Gastroesophageal sphincter (tissue), 4 donors: Measurements from ENCODE around the gene SLC25A21. TPM values are rescaled to one million over a fixed set of nuclear protein-coding genes. Genes with fewer than 3 reads are reported as not detected.

Experiments used
- ATAC-seq: fragments of 150-250 bp; one replicate; pipeline ENCODE4 v1.9.1; 2016; ENCODE audit warnings: mild to moderate bottlenecking, moderate library complexity
- H3K27ac ChIP-seq, 4 donors: fragments of 200-600 bp; sonication (generic) in 3 of 4; 1 replicate in 3 of 4; 2 replicates in 1 of 4; pipeline ENCODE4 v1.5.1; 2016 to 2019
- H3K27me3 ChIP-seq: fragments of 200-600 bp; sonication (generic); one replicate; pipeline ENCODE4 v1.5.1; 2019
- H3K36me3 ChIP-seq, 2 donors: fragments of 200-600 bp; sonication (generic); one replicate each; pipeline ENCODE4 v1.5.1; 2019; ENCODE audit warnings: control low read depth in 1 of 2
- H3K4me1 ChIP-seq, 3 donors: fragments of 200-600 bp; sonication (generic); 1 replicate in 2 of 3; 2 replicates in 1 of 3; pipeline ENCODE4 v1.5.1; 2016 to 2019; ENCODE audit warnings: control low read depth in 2 of 3
- H3K4me3 ChIP-seq, 2 donors: fragments of 200-600 bp; sonication (generic); one replicate each; pipeline ENCODE4 v1.5.1; 2019; ENCODE audit warnings: mild to moderate bottlenecking in 1 of 2, moderate library complexity in 1 of 2
- H3K9me3 ChIP-seq, 3 donors: fragments of 200-600 bp; sonication (generic); one replicate each; pipeline ENCODE4 v1.5.1; 2017 to 2019; ENCODE audit warnings: control low read depth in 2 of 3
- EP300 ChIP-seq: sonication (generic); formaldehyde crosslinking; IDR thresholded peaks from one replicate; pipeline ENCODE4 v1.6.1; 2017; ENCODE audit warnings: antibody characterized with exemption, mild to moderate bottlenecking
- POLR2A ChIP-seq, 2 donors: fragments of 450-650 bp; IDR thresholded peaks; one replicate each; pipeline ENCODE4 v1.6.1; 2017; ENCODE audit warnings: antibody characterized with exemption in 2 of 2, mild to moderate bottlenecking in 2 of 2, moderate library complexity in 1 of 2
- POLR2AphosphoS5 ChIP-seq: sonication (generic); formaldehyde crosslinking; IDR thresholded peaks from one replicate; pipeline ENCODE4 v1.6.1; 2017; ENCODE audit warnings: antibody characterized with exemption
- WGBS, 2 donors: methylation state at CpG; one replicate each; pipeline ENCODE4 v1.1.5; 2018; ENCODE audit warnings: low coverage in 1 of 2; 5-methylcytosine and 5-hydroxymethylcytosine counted together
- total RNA-seq, 4 donors: library from RNA; depleted of rRNA; stranded (reverse); fragments of >200 nt; gene quantifications; one replicate each; pipeline ENCODE4 v1.1.0, GENCODE V29; 2016
- TF ChIP-seq, protein P1 (sequence below), 4 experiments: fragments of 200-600 bp in 2 of 4; fragments of 450-650 bp in 2 of 4; sonication (generic) in 1 of 4; IDR thresholded peaks; one replicate each; pipeline ENCODE4 v1.5.1; 2017 to 2019; ENCODE audit warnings: antibody characterized with exemption in 4 of 4, mild to moderate bottlenecking in 2 of 4, moderate library complexity in 2 of 4

The SLC25A21 gene
- total RNA-seq, 4 donors from 2014 or later: 0.40 to 1.5 (median 1.3) TPM

DNA sequence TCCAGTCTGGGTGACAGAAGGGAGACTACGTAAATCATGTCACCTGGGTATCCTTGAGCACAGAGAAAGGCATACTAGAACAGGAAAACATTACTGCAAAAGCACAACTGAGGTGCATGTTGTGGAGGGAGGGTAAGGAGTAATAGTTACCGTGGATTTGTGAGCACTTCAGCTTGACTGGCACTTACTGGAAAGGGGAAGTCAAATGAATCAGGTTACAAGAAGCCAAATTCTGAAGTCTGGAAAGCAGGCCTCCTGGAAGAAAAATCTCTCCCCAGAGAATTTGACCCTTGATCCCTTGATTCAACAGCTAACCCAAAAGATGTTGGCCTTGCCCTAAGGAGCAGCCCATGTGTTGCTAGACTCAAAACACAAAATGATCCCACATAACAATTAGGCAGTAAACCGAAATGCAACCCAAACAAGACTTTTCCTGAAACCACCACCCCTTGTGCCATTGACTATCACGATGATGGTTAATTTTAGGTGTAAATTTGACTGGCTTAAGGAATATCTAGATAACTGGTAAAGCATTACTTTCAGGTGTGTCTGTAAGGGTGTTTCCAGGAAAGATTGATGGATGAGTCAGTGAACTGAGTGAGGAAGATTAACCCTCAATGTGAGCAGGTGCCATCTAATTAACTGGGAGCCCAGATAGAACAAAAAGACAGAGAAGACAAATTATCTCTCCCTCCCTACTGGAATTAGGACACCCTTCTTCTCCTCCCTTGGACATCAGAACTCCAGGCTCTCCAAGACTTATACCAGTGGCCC, 108.8 kb downstream of the SLC25A21 start:
- H3K4me3 ChIP-seq: no peak overlapping the region
- 57 to 77% methylated on average over 1 to 4 of the region's 4 CpGs for whole genome bisulfite sequencing, 2 donors

DNA sequence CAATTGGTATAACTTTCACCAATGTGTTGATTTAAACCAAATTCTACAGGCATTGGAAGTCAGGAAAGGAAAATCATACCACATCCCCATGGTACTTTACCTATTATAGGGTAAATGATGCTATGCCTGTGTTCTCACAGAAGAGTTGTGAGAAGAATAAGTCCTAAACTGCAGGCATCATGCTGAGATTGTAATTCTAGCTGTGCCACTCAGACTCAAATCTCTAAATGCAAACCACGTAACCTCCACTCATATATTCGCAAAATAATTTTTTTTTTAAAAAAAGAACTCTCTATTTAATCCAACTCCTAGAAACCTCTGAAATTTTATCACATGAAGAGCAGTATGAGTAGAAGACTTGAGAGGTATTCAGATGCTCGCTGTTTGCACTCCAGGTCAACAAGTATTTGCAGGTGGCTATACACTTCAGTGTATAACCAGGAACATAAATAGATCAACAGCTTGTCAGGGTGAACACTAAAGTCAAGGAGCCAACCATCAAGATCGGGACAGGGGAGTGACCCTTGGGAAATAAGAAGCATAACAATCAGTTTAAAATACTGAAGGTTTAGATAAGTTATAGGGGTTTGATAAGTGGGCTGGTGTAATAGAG, 110.1 kb downstream of the SLC25A21 start:
- H3K4me1 ChIP-seq: no peaks in the 10 kb centered on the region
- 93 to 100% methylated on average over 4 of the region's 4 CpGs for WGBS, 2 donors
- ATAC-seq: no peak

More for the DNA sequence above, 108.8 kb downstream of the SLC25A21 start:
- no peaks in the 10 kb centered on the region for H3K4me1 ChIP-seq
- no peak overlapping the region for H3K27ac ChIP-seq
- no peak for ATAC-seq
- no peaks in the 10 kb centered on the region for H3K9me3 ChIP-seq
- no peaks in the 10 kb centered on the region for H3K27me3 ChIP-seq
- TF ChIP-seq, protein P1, sequence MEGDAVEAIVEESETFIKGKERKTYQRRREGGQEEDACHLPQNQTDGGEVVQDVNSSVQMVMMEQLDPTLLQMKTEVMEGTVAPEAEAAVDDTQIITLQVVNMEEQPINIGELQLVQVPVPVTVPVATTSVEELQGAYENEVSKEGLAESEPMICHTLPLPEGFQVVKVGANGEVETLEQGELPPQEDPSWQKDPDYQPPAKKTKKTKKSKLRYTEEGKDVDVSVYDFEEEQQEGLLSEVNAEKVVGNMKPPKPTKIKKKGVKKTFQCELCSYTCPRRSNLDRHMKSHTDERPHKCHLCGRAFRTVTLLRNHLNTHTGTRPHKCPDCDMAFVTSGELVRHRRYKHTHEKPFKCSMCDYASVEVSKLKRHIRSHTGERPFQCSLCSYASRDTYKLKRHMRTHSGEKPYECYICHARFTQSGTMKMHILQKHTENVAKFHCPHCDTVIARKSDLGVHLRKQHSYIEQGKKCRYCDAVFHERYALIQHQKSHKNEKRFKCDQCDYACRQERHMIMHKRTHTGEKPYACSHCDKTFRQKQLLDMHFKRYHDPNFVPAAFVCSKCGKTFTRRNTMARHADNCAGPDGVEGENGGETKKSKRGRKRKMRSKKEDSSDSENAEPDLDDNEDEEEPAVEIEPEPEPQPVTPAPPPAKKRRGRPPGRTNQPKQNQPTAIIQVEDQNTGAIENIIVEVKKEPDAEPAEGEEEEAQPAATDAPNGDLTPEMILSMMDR (IDR thresholded peaks at IDR 0.05): no peak
- no peak for TF ChIP-seq POLR2A (IDR thresholded peaks at IDR 0.05)
- no peak for TF ChIP-seq POLR2AphosphoS5
- no peak for TF ChIP-seq EP300
- no peaks in the 10 kb centered on the region for H3K36me3 ChIP-seq

DNA sequence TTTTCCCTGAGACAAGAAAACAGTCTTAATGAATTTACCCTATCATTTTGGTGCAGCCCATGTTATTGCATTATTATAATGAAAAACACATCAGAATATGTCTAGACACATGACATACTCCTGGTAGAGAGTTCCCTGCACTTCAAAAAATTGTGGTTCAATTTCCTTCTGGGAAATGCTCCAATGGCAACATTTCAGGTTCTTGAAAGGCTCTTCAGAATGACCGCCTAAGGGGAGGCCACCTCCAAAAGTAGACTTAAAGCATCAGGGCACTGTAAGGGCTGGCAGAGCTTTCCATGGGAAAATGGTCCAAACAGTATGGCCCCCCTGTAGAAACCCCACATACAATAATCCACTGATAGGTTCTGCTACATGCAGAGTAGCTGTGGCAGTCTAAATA, 110.7 kb downstream of the SLC25A21 start:
- H3K4me1 ChIP-seq: no peaks in the 10 kb centered on the region
- H3K9me3 ChIP-seq: no peaks in the 10 kb centered on the region
- TF ChIP-seq, protein P1 (IDR thresholded peaks at IDR 0.05): no peak
- TF ChIP-seq POLR2AphosphoS5: no peak
- no peak for TF ChIP-seq POLR2A (IDR thresholded peaks at IDR 0.05)
- no peak for TF ChIP-seq EP300
- H3K27me3 ChIP-seq: no peaks in the 10 kb centered on the region
- WGBS, 2 donors: 67% methylated on average over 1 of the region's 1 CpG; no CpG with 5 or more reads in 1 of the 2 donors
- H3K27ac ChIP-seq: no peak overlapping the region
- no peak for ATAC-seq
- H3K4me3 ChIP-seq: no peak overlapping the region
- H3K36me3 ChIP-seq: no peaks in the 10 kb centered on the region

More for the DNA sequence above, 110.1 kb downstream of the SLC25A21 start:
- Histone ChIP-seq H3K27ac (no peak overlapping the region), H3K4me3 (no peak overlapping the region), H3K27me3 (no peaks in the 10 kb centered on the region), H3K9me3 (no peaks in the 10 kb centered on the region), H3K36me3 (no peaks in the 10 kb centered on the region)
- TF ChIP-seq POLR2A (IDR thresholded peaks at IDR 0.05) (no peak), POLR2AphosphoS5 (no peak), EP300 (no peak)
- TF ChIP-seq, protein P1 (IDR thresholded peaks at IDR 0.05): no peak

DNA sequence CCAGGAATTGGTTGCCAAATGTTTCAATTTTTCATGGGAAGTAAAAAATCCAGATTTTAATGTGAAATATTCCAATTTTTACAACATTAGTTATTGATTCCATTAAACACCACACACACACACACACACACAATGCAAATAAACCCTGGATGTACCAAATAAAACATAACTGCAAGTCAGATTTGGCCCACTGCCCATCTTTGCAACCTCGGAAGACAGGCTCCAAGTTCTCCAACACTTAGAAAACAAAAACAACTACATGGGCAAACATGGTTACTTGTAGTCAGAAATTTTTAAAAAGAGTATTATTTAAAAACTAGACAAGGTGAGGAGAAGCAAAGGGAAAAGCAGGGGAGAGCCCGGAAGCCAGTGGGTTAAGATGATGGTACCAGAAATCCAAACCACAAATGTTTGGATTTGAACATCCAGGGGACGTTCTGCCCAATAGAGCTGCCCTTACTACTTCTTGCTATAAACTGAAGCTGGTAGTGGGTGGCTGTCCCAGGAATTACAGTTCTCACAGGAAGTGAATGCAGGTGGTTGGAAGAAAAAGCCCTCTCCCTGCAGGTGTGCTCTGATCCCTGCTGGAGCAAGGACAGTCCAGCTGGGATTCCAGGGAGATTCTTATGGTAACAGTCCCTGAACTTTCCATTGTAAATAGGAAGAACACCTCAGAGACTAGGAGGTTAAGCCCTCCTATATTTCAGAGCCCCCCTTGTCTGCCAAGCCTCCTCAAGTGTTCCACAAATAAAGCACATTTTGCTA, 111.7 kb downstream of the SLC25A21 start:
- no peak for TF ChIP-seq EP300
- ATAC-seq: no peak
- WGBS, 2 donors: 42 to 50% methylated on average over 1 to 2 of the region's 3 CpGs

DNA sequence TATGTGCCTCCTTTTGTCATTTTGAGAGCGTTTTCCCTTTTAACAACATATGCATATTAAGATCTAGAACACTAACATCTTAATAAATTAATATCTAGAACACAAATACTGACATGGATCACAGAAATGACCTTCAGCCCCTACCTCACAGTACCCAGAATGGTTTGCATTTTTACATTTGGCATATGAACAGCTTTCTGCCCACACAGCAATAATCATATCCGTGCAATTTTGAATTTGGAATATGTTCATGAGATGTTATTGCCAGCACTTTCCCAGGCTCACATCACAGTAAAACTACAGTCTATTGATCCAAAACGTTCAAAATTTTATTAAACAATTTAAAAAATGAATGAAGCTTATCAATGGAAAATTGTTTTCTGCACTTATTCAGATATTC, 114.6 kb downstream of the SLC25A21 start:
- TF ChIP-seq EP300 (no peak), POLR2A (IDR thresholded peaks at IDR 0.05) (no peak), POLR2AphosphoS5 (no peak)
- TF ChIP-seq, protein P1 (IDR thresholded peaks at IDR 0.05): no peak
- WGBS, 2 donors: 62 to 65% methylated on average over 3 of the region's 3 CpGs
- H3K4me1 ChIP-seq: no peaks in the 10 kb centered on the region
- no peaks in the 10 kb centered on the region for H3K27me3 ChIP-seq
- no peak overlapping the region for H3K4me3 ChIP-seq
- ATAC-seq: no peak
- no peak overlapping the region for H3K27ac ChIP-seq
- peaks cover 0 to 11% (median 0%) of the 10 kb centered on the region in 3 donors for H3K9me3 ChIP-seq
- no peaks in the 10 kb centered on the region for H3K36me3 ChIP-seq

More for the DNA sequence above, 111.7 kb downstream of the SLC25A21 start:
- no peaks in the 10 kb centered on the region for H3K27me3 ChIP-seq
- H3K27ac ChIP-seq: no peak overlapping the region
- H3K4me3 ChIP-seq: no peak overlapping the region
- H3K9me3 ChIP-seq: no peaks in the 10 kb centered on the region
- H3K36me3 ChIP-seq: no peaks in the 10 kb centered on the region
- no peaks in the 10 kb centered on the region for H3K4me1 ChIP-seq
